GM23338 (cell line): ENCODE results near the gene TTC23.

ENCODE experiments used
- EZH2 ChIP-seq: fragments of 200-600 bp; sonication (generic); IDR thresholded peaks from one replicate; pipeline ENCODE4 v1.8.0; 2017; ENCODE audit warnings: antibody characterized with exemption, mild to moderate bottlenecking, low read depth; ENCODE audit not compliant: unreplicated experiment
- EZH2phosphoT487 ChIP-seq: fragments of 200-600 bp; sonication (generic); IDR thresholded peaks from one replicate; pipeline ENCODE4 v1.8.1; 2018; ENCODE audit warnings: antibody characterized with exemption; ENCODE audit not compliant: unreplicated experiment
- JUNB ChIP-seq: IDR thresholded peaks from one replicate; pipeline ENCODE4 v1.6.1; 2016; ENCODE audit warnings: antibody characterized with exemption; ENCODE audit not compliant: unreplicated experiment
- POLR2AphosphoS5 ChIP-seq: IDR thresholded peaks from 2 replicates; pipeline ENCODE4 v1.6.1; 2016; ENCODE audit warnings: antibody characterized with exemption, low read depth
- REST ChIP-seq: IDR thresholded peaks from one replicate; pipeline ENCODE4 v1.6.1; 2018; ENCODE audit warnings: antibody characterized with exemption; ENCODE audit not compliant: unreplicated experiment
- STAT1 ChIP-seq: IDR thresholded peaks from one replicate; pipeline ENCODE4 v1.6.1; 2016; ENCODE audit warnings: antibody characterized with exemption; ENCODE audit not compliant: unreplicated experiment
- ZNF331 ChIP-seq: fragments of 250-450 bp; sonication (Bioruptor Pico); IDR thresholded peaks from 2 replicates; pipeline ENCODE4 v1.5.0; 2020; ENCODE audit warnings: low read depth, mild to moderate bottlenecking, moderate library complexity
- TF ChIP-seq, protein P1 (sequence below), 2 experiments: fragments of 200-600 bp in 1 of 2; sonication (generic) in 1 of 2; conservative IDR thresholded peaks; 2 replicates each; pipeline versions ENCODE4 v1.5.1 to v1.6.1; 2016 to 2017; ENCODE audit warnings: antibody characterized with exemption in 2 of 2, low read depth in 2 of 2, mild to moderate bottlenecking in 2 of 2, moderate library complexity in 1 of 2

DNA sequence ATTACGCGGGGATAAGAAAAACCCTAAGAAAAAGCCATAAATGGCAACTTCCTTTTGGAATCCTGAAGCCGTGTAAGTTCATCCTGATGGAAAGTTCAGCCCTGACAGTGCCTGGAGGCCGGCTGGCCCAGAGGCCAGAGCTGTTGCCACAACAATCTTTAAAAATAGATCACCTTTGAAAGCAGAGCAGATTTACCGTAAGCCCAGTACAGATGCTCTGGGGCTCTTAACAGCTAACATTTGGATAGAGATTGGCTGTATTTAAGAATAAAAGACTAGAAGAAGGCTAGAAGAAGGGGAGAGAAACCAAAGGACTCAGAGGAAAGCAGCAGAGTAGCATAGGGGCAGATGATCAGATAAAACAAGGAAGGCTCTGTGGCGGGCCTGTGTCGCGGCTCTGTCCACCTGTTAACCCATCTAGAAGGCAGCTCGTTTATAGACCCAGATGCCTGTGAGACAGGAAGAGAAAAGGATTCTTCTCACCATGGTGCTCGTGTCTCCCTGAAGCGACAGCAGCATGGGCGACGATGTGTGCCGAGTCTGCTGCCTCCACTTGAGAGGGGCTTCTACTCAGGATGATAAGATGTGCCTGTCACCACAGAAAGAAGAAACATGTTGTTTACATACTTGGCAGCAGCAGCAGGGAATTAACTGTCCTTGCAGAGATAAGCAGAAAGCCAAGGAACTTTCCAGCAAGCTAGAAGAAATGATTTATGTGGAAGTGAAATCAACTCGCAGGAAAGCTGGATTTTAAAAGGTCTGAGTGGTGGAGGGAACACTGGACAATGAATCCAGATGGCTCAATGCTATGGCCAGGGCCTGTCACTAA, 74.6 kb downstream of the TTC23 start:
- TF ChIP-seq POLR2AphosphoS5 (no peak), EZH2phosphoT487 (no peak), REST (no peak), EZH2 (no peak), JUNB (no peak), STAT1 (no peak), ZNF331 (CRISPR knock-in tag) (no peak)
- TF ChIP-seq, protein P1, sequence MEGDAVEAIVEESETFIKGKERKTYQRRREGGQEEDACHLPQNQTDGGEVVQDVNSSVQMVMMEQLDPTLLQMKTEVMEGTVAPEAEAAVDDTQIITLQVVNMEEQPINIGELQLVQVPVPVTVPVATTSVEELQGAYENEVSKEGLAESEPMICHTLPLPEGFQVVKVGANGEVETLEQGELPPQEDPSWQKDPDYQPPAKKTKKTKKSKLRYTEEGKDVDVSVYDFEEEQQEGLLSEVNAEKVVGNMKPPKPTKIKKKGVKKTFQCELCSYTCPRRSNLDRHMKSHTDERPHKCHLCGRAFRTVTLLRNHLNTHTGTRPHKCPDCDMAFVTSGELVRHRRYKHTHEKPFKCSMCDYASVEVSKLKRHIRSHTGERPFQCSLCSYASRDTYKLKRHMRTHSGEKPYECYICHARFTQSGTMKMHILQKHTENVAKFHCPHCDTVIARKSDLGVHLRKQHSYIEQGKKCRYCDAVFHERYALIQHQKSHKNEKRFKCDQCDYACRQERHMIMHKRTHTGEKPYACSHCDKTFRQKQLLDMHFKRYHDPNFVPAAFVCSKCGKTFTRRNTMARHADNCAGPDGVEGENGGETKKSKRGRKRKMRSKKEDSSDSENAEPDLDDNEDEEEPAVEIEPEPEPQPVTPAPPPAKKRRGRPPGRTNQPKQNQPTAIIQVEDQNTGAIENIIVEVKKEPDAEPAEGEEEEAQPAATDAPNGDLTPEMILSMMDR (conservative IDR thresholded peaks at IDR 0.05; ENCODE audit: low read depth in 2 of 2) = no peak
